GM12878 (cell line): ENCODE measurements around the gene UBQLN4. TPM values are rescaled to one million over a fixed set of nuclear protein-coding genes. Genes with fewer than 3 reads are reported as not detected.

ENCODE experiments used
- ATAC-seq: fragments of 200-7000 bp; cut with Tn5 transposase; 3 replicates; pipeline ENCODE4 v1.9.1; 2020; ENCODE audit warnings: mild to moderate bottlenecking, moderate library complexity
- BruUV-seq: library from RNA; stranded (reverse); fragments of 400-500 nt; replicated peaks from 2 replicates; lab custom pipeline; 2021; lab: Mats Ljungman, UMichigan
- CTCF ChIA-PET: fragments of 300-600 bp; sonication (Branson Sonifier 250); formaldehyde crosslinking; extraction: SDS; loops from one replicate; lab custom pipeline; 2021; ENCODE audit warnings: inconsistent platforms; lab: Yijun Ruan, JAX
- POLR2A ChIA-PET: fragments of 350-600 bp; formaldehyde crosslinking; extraction: SDS; loops from one replicate; lab custom pipeline; 2021; ENCODE audit warnings: inconsistent platforms; lab: Charles Lee
- RAD21 ChIA-PET: fragments of 300-600 bp; sonication (Branson Sonifier 250); formaldehyde crosslinking; loops from one replicate; lab custom pipeline; 2023; ENCODE audit warnings: antibody characterized with exemption; ENCODE audit not compliant: unreplicated experiment; lab: Charles Lee
- SMC1A ChIA-PET: fragments of 300-600 bp; sonication (Branson Sonifier 250); formaldehyde crosslinking; loops from one replicate; lab custom pipeline; 2023; ENCODE audit not compliant: unreplicated experiment, uncharacterized antibody; lab: Charles Lee
- DNase-seq: peaks from one replicate; pipeline ENCODE4 v3.0.0-alpha.2; 2011; ENCODE audit warnings: low read depth, low spot score
- FAIRE-seq: peaks from 3 replicates; lab custom pipeline; 2011; peaks lifted over from hg19 to GRCh38; lab: Jason Lieb, UNC
- H2AFZ ChIP-seq: 2 replicates; pipeline ENCODE4 v1.6.0; 2011; ENCODE audit warnings: low read depth, low read length, control low read depth; ENCODE audit not compliant: control insufficient read depth
- H3K27ac ChIP-seq: 2 replicates; pipeline ENCODE4 v1.5.1; 2011; ENCODE audit warnings: control low read depth; ENCODE audit not compliant: control insufficient read depth, insufficient read depth
- H3K27me3 ChIP-seq, 2 experiments: replicated peaks in 1 of 2; 2 replicates each; pipeline versions ENCODE4 v1.6.0 to v1.6.1; 2011; ENCODE audit warnings: low read length in 1 of 2; ENCODE audit not compliant: control insufficient read depth in 2 of 2, insufficient read depth in 2 of 2
- H3K36me3 ChIP-seq, 2 experiments: 2 replicates each; pipeline ENCODE4 v1.5.1; 2011; ENCODE audit warnings: low read length in 1 of 2; ENCODE audit not compliant: control insufficient read depth in 2 of 2, insufficient read depth in 2 of 2
- H3K4me1 ChIP-seq: 2 replicates; pipeline ENCODE4 v1.6.1; 2011; ENCODE audit warnings: mild to moderate bottlenecking, low read length, moderate library complexity, mixed read lengths; ENCODE audit not compliant: control insufficient read depth, insufficient read depth
- H3K4me2 ChIP-seq: 2 replicates; pipeline ENCODE4 v1.6.0; 2011; ENCODE audit warnings: control low read depth; ENCODE audit not compliant: control insufficient read depth, insufficient read depth
- H3K4me3 ChIP-seq: fragments of 200-600 bp; sonication (generic); 2 replicates; pipeline ENCODE4 v1.5.1; 2016
- H3K79me2 ChIP-seq: 2 replicates; pipeline ENCODE4 v1.6.0; 2011; ENCODE audit warnings: low read length; ENCODE audit not compliant: control insufficient read depth, insufficient read depth
- H3K9ac ChIP-seq: 2 replicates; pipeline ENCODE4 v1.8.0; 2011; ENCODE audit warnings: low read length, control low read depth, mixed read lengths; ENCODE audit not compliant: control insufficient read depth, insufficient read depth
- H3K9me3 ChIP-seq: replicated peaks from 3 replicates; pipeline ENCODE4 v1.5.1; 2011; ENCODE audit warnings: mild to moderate bottlenecking, low read length; ENCODE audit not compliant: control insufficient read depth, insufficient read depth
- H4K20me1 ChIP-seq: 2 replicates; pipeline ENCODE4 v1.6.0; 2011; ENCODE audit not compliant: control insufficient read depth, insufficient read depth
- ATF7 ChIP-seq: fragments of 450-650 bp; IDR thresholded peaks from 2 replicates; pipeline ENCODE4 v1.6.1; 2016; ENCODE audit warnings: low read depth, mild to moderate bottlenecking
- CBFB ChIP-seq: IDR thresholded peaks from 2 replicates; pipeline ENCODE4 v1.6.1; 2016; ENCODE audit warnings: antibody characterized with exemption, low read depth
- IKZF1 ChIP-seq: fragments of 450-650 bp; conservative IDR thresholded peaks from 2 replicates; pipeline ENCODE4 v1.6.1; 2017; ENCODE audit warnings: antibody characterized with exemption, mild to moderate bottlenecking
- PML ChIP-seq: IDR thresholded peaks from 2 replicates; pipeline ENCODE4 v1.6.1; 2012; ENCODE audit warnings: low read length, inconsistent platforms
- WGBS: methylation state at CpG from one replicate; pipeline ENCODE4 v1.1.6; 2016; ENCODE audit warnings: low lambda C conversion rate; ENCODE audit not compliant: insufficient replicate concordance, insufficient coverage; ENCODE audit errors: missing lambda C conversion rate; 5-methylcytosine and 5-hydroxymethylcytosine counted together
- in situ Hi-C: fragments of 300-500 bp; cut with MboI; formaldehyde crosslinking; loops from 9 replicates; pipeline ENCODE4 v1.14.3; 2018; ENCODE audit warnings: mixed read lengths
- intact Hi-C: fragments of 100-400 bp; cut with micrococcal nuclease; formaldehyde crosslinking; loops from one replicate; pipeline ENCODE4 v1.14.2; 2022; ENCODE audit not compliant: unreplicated experiment
- polyA plus RNA-seq, 11 experiments: library from polyadenylated mRNA; depleted of rRNA in 4 of 11; unstranded in 6 of 11; stranded (reverse) in 5 of 11; fragments of >200 nt; fragmentation: Nextera tagmentation in 4 of 11; fragmentation: Illumina TruSeq in 1 of 11; extraction: Ambion mirVana in 4 of 11; extraction: Trizol in 1 of 11; gene quantifications; 1 replicate in 1 of 11; 2 replicates in 10 of 11; pipeline versions ENCODE4 v1.2.1 to v1.2.3, GENCODE V29; 2011 to 2016; ENCODE audit warnings: inconsistent platforms in 2 of 11, missing spikeins in 2 of 11, low read depth in 1 of 11
- total RNA-seq, 4 experiments: library from RNA; depleted of rRNA in 3 of 4; stranded (reverse); fragments of >200 nt in 3 of 4; fragmentation: Illumina TruSeq in 1 of 4; extraction: Trizol in 1 of 4; gene quantifications; 2 replicates each; pipeline versions ENCODE4 v1.2.1 to v1.2.3, GENCODE V29; 2013 to 2021
- TF ChIP-seq, protein P1 (sequence below), 3 experiments: IDR thresholded peaks in 2 of 3; conservative IDR thresholded peaks in 1 of 3; 2 replicates each; pipeline ENCODE4 v1.5.1; 2011; ENCODE audit warnings: low read depth in 3 of 3, low read length in 3 of 3, mild to moderate bottlenecking in 3 of 3, control low read depth in 2 of 3, moderate library complexity in 2 of 3, inconsistent platforms in 1 of 3, mixed read lengths in 1 of 3; ENCODE audit not compliant: control insufficient read depth in 2 of 3, insufficient read depth in 1 of 3; ENCODE audit errors: extremely low read depth in 1 of 3
- TF ChIP-seq, protein P2 (sequence below): IDR thresholded peaks from 2 replicates; pipeline ENCODE4 v1.6.1; 2012; ENCODE audit warnings: improper control_type of control experiment, low read depth, low read length; ENCODE audit not compliant: insufficient replicate concordance

The UBQLN4 gene
- total and polyA plus RNA-seq, 10 of the 15 experiments (the other 5 are each of a cell fraction or from before 2014, with no cell fraction given): 10.0 to 44.6 (median 19.7) TPM

DNA sequence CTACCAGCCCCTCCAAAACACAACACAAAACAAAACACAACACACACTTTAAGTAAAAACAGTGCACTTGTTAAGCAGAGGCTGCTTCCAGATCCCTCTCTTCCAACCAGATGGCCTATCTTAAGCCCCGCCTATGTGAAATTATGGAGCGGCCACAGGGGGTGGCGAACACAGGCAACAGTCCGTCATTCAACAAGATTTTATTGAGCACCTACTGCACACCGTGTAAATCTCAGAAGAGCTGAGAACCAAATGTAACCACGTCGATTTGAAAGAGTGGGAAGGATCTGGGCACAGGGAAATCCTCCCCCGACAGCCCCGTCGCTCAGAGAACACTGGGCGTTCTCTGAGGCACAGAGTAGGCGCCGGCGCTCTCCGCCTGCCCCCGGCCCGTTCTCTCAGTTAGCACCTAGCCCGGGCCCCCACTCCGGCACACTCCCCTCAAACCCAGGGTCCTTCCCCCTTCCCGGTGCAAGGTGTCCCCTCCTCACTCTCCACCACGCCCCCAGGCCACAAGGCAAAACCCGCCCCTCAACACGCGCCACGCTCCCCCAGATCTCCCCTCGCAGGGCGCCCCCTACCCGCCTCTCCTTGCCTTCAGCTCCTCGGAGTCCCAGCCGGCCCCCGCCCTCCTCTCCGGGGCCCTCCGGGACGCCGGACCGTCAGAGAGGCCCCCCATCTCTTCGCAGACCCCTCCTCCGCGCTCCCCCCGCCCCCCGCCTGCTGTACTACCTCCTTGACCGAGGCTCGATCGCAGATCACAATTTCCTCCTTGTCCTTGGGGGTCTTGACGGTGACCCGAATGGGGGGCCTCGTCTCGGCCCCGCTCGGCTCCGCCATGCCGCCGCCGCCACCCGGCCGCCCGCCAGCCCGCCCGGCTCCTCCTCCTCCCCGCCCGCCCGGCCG, 483 bp downstream of the UBQLN4 start (continued):
- TF ChIP-seq, protein P1, sequence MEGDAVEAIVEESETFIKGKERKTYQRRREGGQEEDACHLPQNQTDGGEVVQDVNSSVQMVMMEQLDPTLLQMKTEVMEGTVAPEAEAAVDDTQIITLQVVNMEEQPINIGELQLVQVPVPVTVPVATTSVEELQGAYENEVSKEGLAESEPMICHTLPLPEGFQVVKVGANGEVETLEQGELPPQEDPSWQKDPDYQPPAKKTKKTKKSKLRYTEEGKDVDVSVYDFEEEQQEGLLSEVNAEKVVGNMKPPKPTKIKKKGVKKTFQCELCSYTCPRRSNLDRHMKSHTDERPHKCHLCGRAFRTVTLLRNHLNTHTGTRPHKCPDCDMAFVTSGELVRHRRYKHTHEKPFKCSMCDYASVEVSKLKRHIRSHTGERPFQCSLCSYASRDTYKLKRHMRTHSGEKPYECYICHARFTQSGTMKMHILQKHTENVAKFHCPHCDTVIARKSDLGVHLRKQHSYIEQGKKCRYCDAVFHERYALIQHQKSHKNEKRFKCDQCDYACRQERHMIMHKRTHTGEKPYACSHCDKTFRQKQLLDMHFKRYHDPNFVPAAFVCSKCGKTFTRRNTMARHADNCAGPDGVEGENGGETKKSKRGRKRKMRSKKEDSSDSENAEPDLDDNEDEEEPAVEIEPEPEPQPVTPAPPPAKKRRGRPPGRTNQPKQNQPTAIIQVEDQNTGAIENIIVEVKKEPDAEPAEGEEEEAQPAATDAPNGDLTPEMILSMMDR (IDR thresholded peaks at IDR 0.05 in 2 of 3, conservative IDR thresholded peaks at IDR 0.05 in 1 of 3; ENCODE audit: control insufficient read depth in 2 of 3, extremely low read depth in 1 of 3, insufficient read depth in 1 of 3, low read depth in 3 of 3, low read length in 3 of 3): peak in 2 of 3 experiments; percentile 39 to 47; a peak in 3 of 6 replicates
- peak; percentile 32; the same call in 1 of the 2 replicates for TF ChIP-seq IKZF1

DNA sequence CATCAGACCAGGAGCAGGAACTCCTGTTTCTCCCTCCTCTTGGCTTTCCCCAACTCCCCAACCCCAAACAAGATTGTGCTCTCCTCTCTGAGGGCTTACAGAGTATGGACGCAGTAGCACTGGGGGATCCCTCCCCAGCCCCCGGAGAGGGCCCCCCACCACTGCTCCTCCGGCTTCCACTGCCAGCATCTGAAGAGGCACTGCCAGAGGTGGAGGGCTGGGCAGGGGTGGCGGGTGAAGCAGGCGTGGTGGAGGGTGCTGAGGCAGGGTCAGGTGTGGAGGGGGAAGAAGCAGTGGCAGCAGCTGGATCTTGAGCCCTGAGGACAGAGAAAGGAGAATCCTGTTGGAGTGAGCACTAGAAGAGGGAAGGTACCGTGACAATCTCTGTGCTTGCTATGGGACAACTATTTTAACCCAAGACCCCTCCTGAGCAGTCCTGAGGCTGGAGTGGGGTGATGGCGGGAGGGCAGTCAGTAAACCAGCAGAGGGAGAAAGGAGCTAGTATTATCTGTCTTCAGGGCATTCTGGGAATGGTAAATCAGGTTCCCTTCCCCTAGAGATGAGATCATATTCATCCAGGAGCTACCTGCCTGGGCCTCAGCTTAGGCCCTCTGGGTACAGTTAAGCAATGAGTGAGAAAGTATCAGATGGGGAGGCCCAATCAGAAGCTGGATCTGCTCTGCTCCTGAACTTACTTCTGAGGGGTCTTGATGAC, 2.4 kb downstream of the UBQLN4 start:
- Histone ChIP-seq H4K20me1 (no peaks in the 10 kb centered on the region), H3K27me3 (no peaks in the 10 kb centered on the region), H3K9me3 (no peaks in the 10 kb centered on the region), H2AFZ (no peak overlapping the region), H3K4me2 (no peak overlapping the region), H3K27ac (no peak overlapping the region), H3K36me3 (peaks cover 0 to 2% of the 10 kb centered on the region in 2 experiments; a peak in 3 of 4 replicates), H3K4me1 (no peaks in the 10 kb centered on the region; the same call in 1 of the 2 replicates), H3K79me2 (peaks cover 19% of the 10 kb centered on the region), H3K9ac (no peak overlapping the region), H3K4me3 (no peak overlapping the region)
- intact Hi-C loops (loop anchor here (5.0 to 10.0 kb wide), 2 partner anchors 74 to 196 kb away; partner anchors contain the start of genes ARHGEF2, GON4L and SYT11), in situ Hi-C loops (no loop called here)
- no TSS peak for BruUV-seq
- RAD21 ChIA-PET: interaction anchor here (0.6 to 3.3 kb wide), 4 partner anchors 15 to 142 kb away, joined by 3 to 14 read pairs (median 8); no protein-coding TSS in a partner anchor
- WGBS: 94% methylated on average over 6 of the region's 7 CpGs
- SMC1A ChIA-PET: interaction anchor here (1.6 kb wide), 1 partner anchor 15 kb away, joined by 5 read pairs; no protein-coding TSS in a partner anchor
- DNase-seq: no peak
- POLR2A ChIA-PET: interaction anchor here (1.4 to 2.1 kb wide), 3 partner anchors 10 to 27 kb away, joined by 3 to 5 read pairs (median 4); no protein-coding TSS in a partner anchor
- ATAC-seq: no peak
- no peak for FAIRE-seq
- CTCF ChIA-PET: interaction anchor here (0.5 to 1.6 kb wide), 6 partner anchors 10 to 113 kb away, joined by 3 to 6 read pairs (median 4); no protein-coding TSS in a partner anchor
- TF ChIP-seq, protein P2, sequence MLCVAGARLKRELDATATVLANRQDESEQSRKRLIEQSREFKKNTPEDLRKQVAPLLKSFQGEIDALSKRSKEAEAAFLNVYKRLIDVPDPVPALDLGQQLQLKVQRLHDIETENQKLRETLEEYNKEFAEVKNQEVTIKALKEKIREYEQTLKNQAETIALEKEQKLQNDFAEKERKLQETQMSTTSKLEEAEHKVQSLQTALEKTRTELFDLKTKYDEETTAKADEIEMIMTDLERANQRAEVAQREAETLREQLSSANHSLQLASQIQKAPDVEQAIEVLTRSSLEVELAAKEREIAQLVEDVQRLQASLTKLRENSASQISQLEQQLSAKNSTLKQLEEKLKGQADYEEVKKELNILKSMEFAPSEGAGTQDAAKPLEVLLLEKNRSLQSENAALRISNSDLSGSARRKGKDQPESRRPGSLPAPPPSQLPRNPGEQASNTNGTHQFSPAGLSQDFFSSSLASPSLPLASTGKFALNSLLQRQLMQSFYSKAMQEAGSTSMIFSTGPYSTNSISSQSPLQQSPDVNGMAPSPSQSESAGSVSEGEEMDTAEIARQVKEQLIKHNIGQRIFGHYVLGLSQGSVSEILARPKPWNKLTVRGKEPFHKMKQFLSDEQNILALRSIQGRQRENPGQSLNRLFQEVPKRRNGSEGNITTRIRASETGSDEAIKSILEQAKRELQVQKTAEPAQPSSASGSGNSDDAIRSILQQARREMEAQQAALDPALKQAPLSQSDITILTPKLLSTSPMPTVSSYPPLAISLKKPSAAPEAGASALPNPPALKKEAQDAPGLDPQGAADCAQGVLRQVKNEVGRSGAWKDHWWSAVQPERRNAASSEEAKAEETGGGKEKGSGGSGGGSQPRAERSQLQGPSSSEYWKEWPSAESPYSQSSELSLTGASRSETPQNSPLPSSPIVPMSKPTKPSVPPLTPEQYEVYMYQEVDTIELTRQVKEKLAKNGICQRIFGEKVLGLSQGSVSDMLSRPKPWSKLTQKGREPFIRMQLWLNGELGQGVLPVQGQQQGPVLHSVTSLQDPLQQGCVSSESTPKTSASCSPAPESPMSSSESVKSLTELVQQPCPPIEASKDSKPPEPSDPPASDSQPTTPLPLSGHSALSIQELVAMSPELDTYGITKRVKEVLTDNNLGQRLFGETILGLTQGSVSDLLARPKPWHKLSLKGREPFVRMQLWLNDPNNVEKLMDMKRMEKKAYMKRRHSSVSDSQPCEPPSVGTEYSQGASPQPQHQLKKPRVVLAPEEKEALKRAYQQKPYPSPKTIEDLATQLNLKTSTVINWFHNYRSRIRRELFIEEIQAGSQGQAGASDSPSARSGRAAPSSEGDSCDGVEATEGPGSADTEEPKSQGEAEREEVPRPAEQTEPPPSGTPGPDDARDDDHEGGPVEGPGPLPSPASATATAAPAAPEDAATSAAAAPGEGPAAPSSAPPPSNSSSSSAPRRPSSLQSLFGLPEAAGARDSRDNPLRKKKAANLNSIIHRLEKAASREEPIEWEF: no peak
- no peak for TF ChIP-seq CBFB
- no peak for TF ChIP-seq PML
- no peak for TF ChIP-seq ATF7
